Small intestine (tissue), 7 donors: ENCODE data around the gene STPG1. TPM values are rescaled to one million over a fixed set of nuclear protein-coding genes. Genes with fewer than 3 reads are reported as not detected.
A peak's percentile ranks its signal among the peaks of the same experiment; 100 is the strongest.

Experiments
- DNase-seq, 2 donors: peaks; one replicate each; pipeline versions ENCODE4 v3.0.0 to v3.0.0-alpha.2; 2013
- FAIRE-seq: peaks from 2 replicates; lab custom pipeline; 2012; peaks lifted over from hg19 to GRCh38; lab: Jason Lieb, UNC
- H3K27ac ChIP-seq, 3 donors: one replicate each; pipeline ENCODE4 v1.5.1; 2013; ENCODE audit warnings: low read length in 2 of 3, mild to moderate bottlenecking in 2 of 3, control low read depth in 1 of 3, inconsistent platforms in 1 of 3, low read depth in 1 of 3, moderate library complexity in 1 of 3
- H3K27me3 ChIP-seq, 3 donors: one replicate each; pipeline ENCODE4 v1.6.1; 2013; ENCODE audit warnings: low read length in 3 of 3, inconsistent platforms in 1 of 3; ENCODE audit not compliant: control insufficient read depth in 3 of 3, insufficient read depth in 3 of 3
- H3K36me3 ChIP-seq, 3 donors: one replicate each; pipeline ENCODE4 v1.6.1; 2013; ENCODE audit warnings: low read length in 3 of 3, inconsistent platforms in 1 of 3, low read depth in 1 of 3, mild to moderate bottlenecking in 1 of 3, moderate library complexity in 1 of 3; ENCODE audit not compliant: control insufficient read depth in 3 of 3, insufficient read depth in 2 of 3
- H3K4me1 ChIP-seq, 3 donors: one replicate each; pipeline ENCODE4 v1.6.1; 2013; ENCODE audit warnings: low read length in 2 of 3, inconsistent platforms in 1 of 3, low read depth in 1 of 3, mild to moderate bottlenecking in 1 of 3, moderate library complexity in 1 of 3; ENCODE audit not compliant: control insufficient read depth in 3 of 3, insufficient read depth in 2 of 3
- H3K4me3 ChIP-seq, 3 donors: one replicate each; pipeline ENCODE4 v1.5.1; 2013; ENCODE audit warnings: low read length in 3 of 3, control low read depth in 1 of 3, inconsistent platforms in 1 of 3, low read depth in 1 of 3, mild to moderate bottlenecking in 1 of 3, moderate library complexity in 1 of 3
- H3K9me3 ChIP-seq, 2 donors: one replicate each; pipeline ENCODE4 v1.6.1; 2013; ENCODE audit warnings: low read depth in 1 of 2, low read length in 1 of 2; ENCODE audit not compliant: control insufficient read depth in 2 of 2, insufficient read depth in 1 of 2
- WGBS, 3 donors: extraction: QIAGEN DNeasy Blood & Tissue Kit; methylation state at CpG; one replicate each; pipeline ENCODE4 v1.1.7; 2013; 5-methylcytosine and 5-hydroxymethylcytosine counted together
- polyA plus RNA-seq, 4 donors: library from polyadenylated mRNA; stranded (reverse) in 3 of 4; unstranded in 1 of 4; fragments of 200-250 nt in 3 of 4; fragments of 120-200 nt in 1 of 4; gene quantifications; one replicate each; pipeline versions ENCODE4 v1.2.1 to v1.2.3, GENCODE V29; 2013
- donor health status: healthy with polysubstance abuse.
- donor health status: control.
- donor health status: control.
- donor health status: Bipolar disorder and iron deficiency.
- donor health status: healthy.

STPG1 gene
- polyA plus RNA-seq, 4 donors, result 5.7 to 10.3 (median 6.5) TPM

DNA sequence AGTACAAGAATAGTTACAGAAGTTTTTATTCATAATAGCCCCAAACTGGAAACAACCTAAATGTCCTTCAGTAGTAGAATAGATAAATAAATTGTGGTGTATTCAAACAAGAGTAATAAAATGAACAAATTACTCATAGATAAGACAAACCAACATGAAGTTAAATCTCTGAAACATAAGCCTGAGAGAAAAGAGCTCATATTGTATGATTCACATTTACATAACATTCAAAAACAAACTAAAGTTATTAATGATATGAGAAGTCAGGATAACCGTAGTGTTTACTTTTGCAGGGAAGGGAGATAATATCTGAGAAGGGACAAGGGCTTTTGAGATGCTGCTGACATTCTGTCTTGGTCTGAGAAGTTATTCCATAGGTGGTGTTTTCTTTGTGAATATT is 13.5 kb downstream of the STPG1 start:
- no peak for DNase-seq
- peak; percentile 19 for FAIRE-seq
- WGBS, 3 donors, result 29 to 54% (median 36%) methylated on average over 1 of the region's 1 CpG

DNA sequence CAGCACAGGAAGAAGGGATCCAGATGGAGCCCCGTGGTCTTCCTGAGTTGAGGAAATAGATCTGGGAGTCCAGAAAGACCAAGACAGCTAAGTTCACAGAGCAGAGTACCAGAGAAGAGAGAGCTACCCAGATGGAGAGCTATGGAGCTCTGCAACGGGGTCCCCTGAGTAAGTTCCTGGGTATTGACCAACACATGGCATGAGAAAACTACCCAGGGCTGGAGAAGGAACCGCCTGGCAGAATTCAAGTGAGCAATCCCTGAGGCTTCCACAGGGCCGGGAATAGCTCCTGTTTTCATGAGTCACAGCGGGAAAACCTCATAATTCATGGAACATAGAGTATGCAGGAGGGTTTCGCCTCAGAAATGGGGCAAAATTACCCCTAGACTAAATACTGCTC is 19.7 kb downstream of the STPG1 start:
- FAIRE-seq, result no peak
- Histone ChIP-seq H3K27me3 (no peaks in the 10 kb centered on the region), H3K9me3 (no peaks in the 10 kb centered on the region), H3K27ac (no peak overlapping the region), H3K4me3 (no peak overlapping the region), H3K4me1 (peaks cover 0 to 6% (median 4%) of the 10 kb centered on the region in 3 donors), H3K36me3 (peaks cover 0 to 3% (median 0%) of the 10 kb centered on the region in 3 donors)
- no peak for DNase-seq
- 80 to 89% (median 88%) methylated on average over 6 of the region's 6 CpGs for WGBS, 3 donors

More for the DNA sequence above, 13.5 kb downstream of the STPG1 start:
- Histone ChIP-seq H3K4me3 (no peak overlapping the region), H3K27ac (no peak overlapping the region), H3K9me3 (no peaks in the 10 kb centered on the region), H3K27me3 (no peaks in the 10 kb centered on the region), H3K36me3 (no peaks in the 10 kb centered on the region), H3K4me1 (no peaks in the 10 kb centered on the region)

- Histone ChIP-seq H3K9me3 (no peaks in the 10 kb centered on the region), H3K27me3 (no peaks in the 10 kb centered on the region), H3K27ac (no peak overlapping the region), H3K36me3 (peaks cover 0 to 6% (median 0%) of the 10 kb centered on the region in 3 donors), H3K4me3 (no peak overlapping the region), H3K4me1 (peaks cover 0 to 6% (median 4%) of the 10 kb centered on the region in 3 donors)
- DNase-seq, result no peak
- 70 to 79% (median 72%) methylated on average over 4 of the region's 4 CpGs for WGBS, 3 donors
- FAIRE-seq, result no peak
Measured at GRCh38 chr1:24392982-24393650, 20.5 kb downstream of the STPG1 start.

DNA sequence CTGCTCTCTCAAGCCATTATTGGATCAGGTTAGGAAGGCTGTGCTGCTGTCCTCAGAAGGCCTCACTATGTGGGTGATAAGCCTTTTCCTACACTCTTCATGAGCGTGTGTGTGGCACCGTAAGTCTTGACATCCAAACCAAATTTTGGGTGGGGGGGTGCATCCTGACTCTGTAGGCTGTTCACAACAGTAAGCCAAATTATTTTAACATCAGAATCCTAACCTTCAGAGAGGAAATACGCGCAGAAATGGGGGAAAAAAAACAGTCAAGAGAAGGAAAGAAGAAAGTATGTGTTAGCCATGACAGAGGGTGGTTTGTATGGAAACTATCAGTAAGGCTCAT is 21.0 kb downstream of the STPG1 start:
- Histone ChIP-seq H3K9me3 (no peaks in the 10 kb centered on the region), H3K36me3 (peaks cover 0 to 6% (median 0%) of the 10 kb centered on the region in 3 donors), H3K4me1 (peaks cover 0 to 6% (median 4%) of the 10 kb centered on the region in 3 donors), H3K27me3 (no peaks in the 10 kb centered on the region), H3K4me3 (no peak overlapping the region), H3K27ac (peak overlapping the region in 1 of 3 donors; percentile 89)
- WGBS, 3 donors, result 78 to 81% (median 79%) methylated on average over 4 of the region's 4 CpGs
- DNase-seq (no peak), FAIRE-seq (no peak)

GRCh38 chr1:24391882-24392603 is 21.5 kb downstream of the STPG1 start:
- FAIRE-seq, result no peak
- WGBS, 3 donors, result 7 to 23% (median 12%) methylated on average over 11 of the region's 11 CpGs
- Histone ChIP-seq H3K4me3 (no peak overlapping the region), H3K9me3 (no peaks in the 10 kb centered on the region), H3K36me3 (peaks cover 0 to 9% (median 0%) of the 10 kb centered on the region in 3 donors), H3K4me1 (peaks cover 0 to 6% (median 4%) of the 10 kb centered on the region in 3 donors), H3K27me3 (no peaks in the 10 kb centered on the region), H3K27ac (peak overlapping the region; percentile 65 to 89 (median 77))
- DNase-seq, result peak; percentile 85 to 91

DNA sequence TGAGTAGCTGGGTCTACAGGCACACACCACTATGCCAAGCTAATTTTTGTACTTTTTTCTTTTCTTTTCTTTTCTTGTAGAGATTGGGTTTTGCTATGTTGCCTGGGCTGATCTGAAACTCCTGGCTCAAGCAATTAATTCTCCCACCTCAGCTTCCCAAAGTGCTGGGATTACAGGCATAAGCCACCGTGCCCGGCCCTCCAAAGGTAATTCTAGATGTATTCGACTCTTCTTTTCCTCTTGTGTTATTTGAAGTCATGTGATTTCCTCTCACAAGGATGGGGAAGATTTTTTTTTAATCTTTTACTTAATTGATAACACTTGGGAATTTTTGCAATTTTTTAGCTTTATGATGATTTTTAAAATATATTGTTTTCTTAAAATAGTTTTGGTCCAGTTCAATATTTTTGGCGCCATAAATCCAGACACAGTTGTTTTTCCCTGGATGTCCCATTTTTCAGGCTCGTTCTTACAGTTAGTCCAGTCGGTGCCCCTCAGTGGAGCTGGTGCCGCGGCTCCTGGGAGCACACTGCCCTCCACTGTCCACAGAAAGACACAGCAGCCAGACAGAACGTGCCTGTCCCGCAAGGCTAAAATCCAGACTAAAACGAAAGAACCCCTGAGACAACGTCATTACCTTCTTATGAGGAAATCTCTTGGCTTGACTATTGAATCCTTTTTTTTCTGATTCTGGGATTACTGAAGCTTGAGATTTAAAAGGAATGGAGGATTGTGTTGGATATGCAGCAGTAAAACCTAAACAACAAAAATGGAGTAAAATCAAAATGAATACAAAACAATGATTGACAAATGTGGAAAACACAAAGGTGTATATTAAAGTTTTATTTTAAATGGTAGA is 22.4 kb downstream of the STPG1 start:
- H3K27ac ChIP-seq, result peak overlapping the region in 2 of 3 donors; percentile 65 to 77
- peak; percentile 78 to 79 for DNase-seq
- H3K36me3 ChIP-seq, result peaks cover 0 to 12% (median 0%) of the 10 kb centered on the region in 3 donors
- FAIRE-seq, result no peak
- no peak overlapping the region for H3K4me3 ChIP-seq
- H3K4me1 ChIP-seq, result peaks cover 0 to 6% (median 4%) of the 10 kb centered on the region in 3 donors
- no peaks in the 10 kb centered on the region for H3K27me3 ChIP-seq
- 11 to 15% (median 15%) methylated on average over 12 of the region's 12 CpGs for whole genome bisulfite sequencing, 3 donors
- H3K9me3 ChIP-seq, result no peaks in the 10 kb centered on the region

DNA sequence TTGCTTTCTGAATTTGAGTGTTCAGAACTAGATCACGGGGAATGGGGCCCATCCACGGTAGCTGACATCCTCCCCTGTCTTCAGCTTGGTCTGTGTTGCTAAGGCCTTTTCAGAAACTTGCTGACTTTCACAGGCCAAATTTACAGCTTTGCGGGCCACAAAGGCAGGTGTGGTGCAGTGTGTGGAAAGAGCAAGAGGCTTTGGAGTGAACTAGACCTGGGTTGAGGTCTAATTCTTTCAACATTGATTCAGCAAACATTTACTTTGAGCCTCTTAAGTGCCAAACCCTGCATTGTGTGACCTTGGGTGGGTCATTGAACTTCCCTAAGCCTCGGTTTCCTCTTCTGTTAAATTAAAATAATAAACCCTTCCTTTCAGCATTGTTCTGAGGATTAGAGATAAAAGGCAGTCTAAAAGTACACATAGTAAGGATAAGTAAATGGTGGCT is 24.3 kb downstream of the STPG1 start:
- DNase-seq (no peak), FAIRE-seq (no peak)
- Histone ChIP-seq H3K36me3 (peaks cover 0 to 12% (median 0%) of the 10 kb centered on the region in 3 donors), H3K9me3 (no peaks in the 10 kb centered on the region), H3K27ac (no peak overlapping the region), H3K27me3 (no peaks in the 10 kb centered on the region), H3K4me3 (no peak overlapping the region), H3K4me1 (peaks cover 0 to 9% (median 6%) of the 10 kb centered on the region in 3 donors)
- 79 to 84% (median 84%) methylated on average over 4 of the region's 4 CpGs for WGBS, 3 donors

- Histone ChIP-seq H3K4me1 (peaks cover 0 to 9% (median 6%) of the 10 kb centered on the region in 3 donors), H3K27me3 (no peaks in the 10 kb centered on the region), H3K9me3 (no peaks in the 10 kb centered on the region), H3K27ac (no peak overlapping the region), H3K36me3 (peaks cover 0 to 15% (median 0%) of the 10 kb centered on the region in 3 donors), H3K4me3 (no peak overlapping the region)
- FAIRE-seq (no peak), DNase-seq (no peak)
- WGBS, 3 donors, result 89 to 91% (median 90%) methylated on average over 8 of the region's 8 CpGs
Measured at GRCh38 chr1:24388331-24388885, 25.2 kb downstream of the STPG1 start.
